ENCODE measurements around the gene VDR.

Gene VDR

DNA sequence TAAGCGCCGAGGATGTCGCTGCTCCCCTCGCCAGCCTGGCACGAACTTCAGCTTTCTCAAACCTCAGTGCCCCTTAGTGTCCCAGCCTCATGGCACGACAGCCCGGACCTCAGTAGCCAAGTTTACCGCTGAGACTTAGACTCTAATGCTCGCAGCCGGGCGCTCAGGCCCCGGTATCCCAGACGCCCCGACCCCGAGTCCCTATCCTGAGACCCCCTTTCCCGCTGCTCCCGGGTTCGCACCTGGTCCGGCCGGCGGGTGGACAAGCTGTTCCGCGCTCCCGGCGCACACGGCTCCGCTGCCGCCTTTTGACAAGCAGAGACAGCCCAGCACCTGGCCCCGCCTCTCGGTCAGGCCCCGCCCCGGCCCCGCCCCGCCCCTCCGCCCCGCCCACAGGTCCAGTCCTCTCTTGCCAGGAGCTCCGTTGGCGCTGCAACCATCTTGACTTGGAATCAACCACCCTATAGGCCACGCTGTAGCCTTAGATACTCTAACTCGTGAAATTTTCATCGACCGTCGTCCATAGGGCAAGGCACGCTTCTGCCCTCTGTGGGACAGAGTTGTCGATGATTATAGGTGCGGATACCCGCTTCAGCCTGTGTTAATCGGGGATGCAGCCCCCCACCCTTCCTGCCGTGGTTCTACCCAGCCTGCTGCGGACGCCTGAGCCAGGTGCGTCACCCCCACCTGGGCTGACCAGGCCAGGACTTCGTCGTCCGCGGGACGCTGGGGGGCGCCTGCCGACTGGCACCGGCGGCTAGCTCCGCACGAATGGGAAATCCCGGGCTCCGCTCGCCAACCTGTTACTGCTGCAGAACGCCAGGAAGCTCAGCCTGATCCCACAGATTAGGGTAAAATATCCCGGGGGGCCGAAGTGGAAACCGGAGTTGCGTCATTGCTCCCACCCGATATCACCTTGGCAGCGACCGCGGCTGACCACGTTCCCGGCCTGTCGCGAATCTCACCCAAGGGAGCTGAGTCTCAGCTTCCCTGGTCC is at the start of gene VDR:
Gene VDR (minus strand): TSS at position 282 of the 997 bp plus-strand sequence. CDS start 25,881 bp downstream, outside the sequence.
- H3K36me3 ChIP-seq (ENCODE audit: insufficient read depth, low read length): no peaks in the 10 kb centered on the region
- peaks cover 26% of the 10 kb centered on the region for H3K27me3 ChIP-seq (ENCODE audit: insufficient read depth, low read length, poor library complexity)
- DNase-seq (no peak), ATAC-seq (ENCODE audit: insufficient read depth, low read depth) (peak; percentile 28; the same call in 1 of the 3 replicates)
- no peak for TF ChIP-seq CTCF (IDR thresholded peaks at IDR 0.05; ENCODE audit: borderline replicate concordance, extremely low read depth, low read length, poor library complexity, severe bottlenecking)
- TF ChIP-seq EZH2 (IDR thresholded peaks at IDR 0.05; ENCODE audit: borderline replicate concordance, low read depth, low read length, severe bottlenecking): no peak
- no peaks in the 10 kb centered on the region for H3K79me2 ChIP-seq (ENCODE audit: insufficient read depth, low read length)
- H3K9me3 ChIP-seq (ENCODE audit: insufficient read depth, low read length, severe bottlenecking): no peaks in the 10 kb centered on the region
- peaks cover 2% of the 10 kb centered on the region; the same call in 1 of the 2 replicates for H4K20me1 ChIP-seq (ENCODE audit: insufficient read depth, low read length)
- no peak within 1 kb of the TSS for H3K9ac ChIP-seq (ENCODE audit: low read depth, low read length)
- H3K4me3 ChIP-seq (ENCODE audit: low read depth in 1 of 2, low read length in 2 of 2): no peak within 1 kb of the TSS
- H3K4me1 ChIP-seq (ENCODE audit: insufficient read depth, low read length): no peaks in the 10 kb centered on the region
- no peak within 1 kb of the TSS for H3K4me2 ChIP-seq (ENCODE audit: insufficient read depth, low read length)
- no peak within 1 kb of the TSS for H2AFZ ChIP-seq (ENCODE audit: low read depth, low read length)
- H3K27ac ChIP-seq (ENCODE audit: low read length): no peak within 1 kb of the TSS

DNA sequence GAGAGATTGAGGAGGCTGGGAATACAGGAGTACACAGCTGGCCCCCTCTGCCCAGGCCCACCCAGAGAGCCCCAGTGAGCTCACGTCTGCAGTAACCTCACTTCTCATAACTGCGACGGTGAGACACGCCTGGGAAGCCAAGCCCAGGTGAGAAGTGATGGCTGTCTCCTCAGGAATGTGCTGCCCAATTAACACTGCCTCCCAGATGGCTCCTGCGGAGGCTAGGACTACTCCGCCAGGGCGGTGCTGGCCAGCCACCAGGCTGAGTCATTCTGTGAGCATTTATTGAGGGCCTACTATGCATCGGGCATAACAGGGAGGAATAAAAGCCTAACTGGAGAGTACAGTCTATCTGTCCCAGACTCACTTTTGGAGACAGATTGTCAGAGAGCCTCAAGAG is 49.3 kb upstream of the VDR start:
- H3K4me1 ChIP-seq (ENCODE audit: insufficient read depth, low read length): no peaks in the 10 kb centered on the region; the same call in 1 of the 2 replicates
- H3K27ac ChIP-seq (ENCODE audit: low read length): no peak overlapping the region
- DNase-seq (no peak), ATAC-seq (ENCODE audit: insufficient read depth, low read depth) (no peak)
- H3K9ac ChIP-seq (ENCODE audit: low read depth, low read length): no peak overlapping the region
- H2AFZ ChIP-seq (ENCODE audit: low read depth, low read length): no peak overlapping the region
- H3K27me3 ChIP-seq (ENCODE audit: insufficient read depth, low read length, poor library complexity): no peaks in the 10 kb centered on the region
- H3K9me3 ChIP-seq (ENCODE audit: insufficient read depth, low read length, severe bottlenecking): peaks cover 6% of the 10 kb centered on the region
- H4K20me1 ChIP-seq (ENCODE audit: insufficient read depth, low read length): no peaks in the 10 kb centered on the region
- no peaks in the 10 kb centered on the region for H3K79me2 ChIP-seq (ENCODE audit: insufficient read depth, low read length)
- no peak for TF ChIP-seq EZH2 (IDR thresholded peaks at IDR 0.05; ENCODE audit: borderline replicate concordance, low read depth, low read length, severe bottlenecking)
- no peak for TF ChIP-seq CTCF (IDR thresholded peaks at IDR 0.05; ENCODE audit: borderline replicate concordance, extremely low read depth, low read length, poor library complexity, severe bottlenecking)
- no peaks in the 10 kb centered on the region for H3K36me3 ChIP-seq (ENCODE audit: insufficient read depth, low read length)
- H3K4me2 ChIP-seq (ENCODE audit: insufficient read depth, low read length): no peak overlapping the region
- no peak overlapping the region for H3K4me3 ChIP-seq (ENCODE audit: low read depth in 1 of 2, low read length in 2 of 2)

- no peak overlapping the region for H3K9ac ChIP-seq (ENCODE audit: low read depth, low read length)
These were observed 46.2 kb upstream of the VDR start for GRCh38 chr12:47950856-47951468.

More at GRCh38 chr12:47950856-47951468, 46.2 kb upstream of the VDR start:
- DNase-seq (no peak), ATAC-seq (ENCODE audit: insufficient read depth, low read depth) (no peak)
- Histone ChIP-seq H3K9me3 (ENCODE audit: insufficient read depth, low read length, severe bottlenecking) (no peaks in the 10 kb centered on the region), H3K79me2 (ENCODE audit: insufficient read depth, low read length) (no peaks in the 10 kb centered on the region), H4K20me1 (ENCODE audit: insufficient read depth, low read length) (no peaks in the 10 kb centered on the region), H3K27me3 (ENCODE audit: insufficient read depth, low read length, poor library complexity) (no peaks in the 10 kb centered on the region), H3K4me1 (ENCODE audit: insufficient read depth, low read length) (no peaks in the 10 kb centered on the region; the same call in 1 of the 2 replicates), H2AFZ (ENCODE audit: low read depth, low read length) (no peak overlapping the region), H3K36me3 (ENCODE audit: insufficient read depth, low read length) (no peaks in the 10 kb centered on the region), H3K4me2 (ENCODE audit: insufficient read depth, low read length) (no peak overlapping the region), H3K27ac (ENCODE audit: low read length) (no peak overlapping the region), H3K4me3 (ENCODE audit: low read depth in 1 of 2, low read length in 2 of 2) (no peak overlapping the region)
- no peak for TF ChIP-seq CTCF (IDR thresholded peaks at IDR 0.05; ENCODE audit: borderline replicate concordance, extremely low read depth, low read length, poor library complexity, severe bottlenecking)
- no peak for TF ChIP-seq EZH2 (IDR thresholded peaks at IDR 0.05; ENCODE audit: borderline replicate concordance, low read depth, low read length, severe bottlenecking)

Data from DND-41 (cell line).